ENCODE measurements around the gene C17orf67.

GRCh38 chr17:56752263-56752836 is 81.4 kb downstream of the C17orf67 start:
- TF ChIP-seq CTCF (conservative IDR thresholded peaks at IDR 0.05) (no peak), ZFX (IDR thresholded peaks at IDR 0.05) (no peak)
